ENCODE measurements around the gene UBXN1. TPM values are rescaled to one million over a fixed set of nuclear protein-coding genes. Genes with fewer than 3 reads are reported as not detected.

The UBXN1 gene
- total RNA-seq, 1 donor from 2014 or later: 90.5 TPM

DNA sequence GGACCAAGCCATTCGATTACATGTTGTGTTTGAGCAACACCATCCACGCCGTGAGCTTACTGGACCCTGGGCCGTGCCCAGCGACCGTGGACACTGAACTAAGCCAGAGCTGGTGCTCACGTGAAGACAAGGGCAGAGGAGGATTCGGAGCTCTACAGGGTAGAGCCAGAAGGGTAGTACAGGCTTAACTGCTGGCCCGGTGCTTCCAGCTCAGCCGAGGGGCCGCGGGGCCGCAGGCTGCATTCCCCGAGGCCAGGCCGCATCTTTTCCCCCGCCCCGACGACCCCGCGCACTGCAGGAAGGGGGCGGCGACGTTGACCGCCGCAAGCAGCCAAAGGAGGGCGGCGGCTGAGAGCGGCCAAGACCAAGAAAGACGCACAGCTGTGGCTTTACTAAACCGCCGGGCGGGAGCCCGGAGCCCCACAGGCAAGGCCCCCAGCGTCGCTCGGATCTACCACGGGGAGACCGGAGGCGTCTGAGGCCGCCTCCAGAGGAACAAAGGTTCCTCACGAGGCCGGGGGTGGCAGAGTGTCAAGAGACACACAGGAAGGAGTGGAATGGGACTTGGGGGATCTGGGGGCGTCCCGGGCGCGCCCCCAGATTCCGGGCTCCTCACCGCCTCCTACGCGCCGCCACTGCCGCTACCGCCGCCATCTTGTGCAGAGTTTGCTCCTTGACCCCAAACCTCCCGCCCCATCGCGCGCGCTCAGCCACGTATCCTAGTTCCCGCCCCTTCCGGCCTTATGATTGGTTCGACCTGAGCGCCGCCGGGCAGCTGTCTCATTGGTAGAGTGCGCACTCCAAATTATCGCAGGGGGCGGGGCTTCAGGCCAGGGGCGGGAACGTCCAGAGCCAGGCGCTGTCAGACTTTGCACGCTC is 32.7 kb downstream of the UBXN1 start, which contains the start of gene GANAB:
Gene GANAB, minus strand, starts transcription at position 668 of the 879 bp plus-strand sequence. Its CDS starts 14 bp downstream, at position 654.
- peak; percentile 100 for DNase-seq (ENCODE audit: low spot score)

DNA sequence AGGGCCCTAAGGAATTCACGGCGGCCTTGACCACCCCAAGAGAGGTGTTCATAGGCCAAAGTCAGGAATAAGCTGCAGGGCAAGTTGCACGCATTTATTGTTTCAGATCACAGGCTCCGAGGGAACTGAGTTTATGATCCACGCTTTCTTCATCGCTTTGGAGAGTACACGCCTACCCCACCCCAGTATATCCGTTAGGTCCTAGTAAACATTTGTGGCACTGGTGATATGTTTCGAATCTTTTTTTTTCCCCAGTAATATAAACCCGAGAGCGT is 33.3 kb downstream of the UBXN1 start:
- DNase-seq (ENCODE audit: low spot score): no peak

DNA sequence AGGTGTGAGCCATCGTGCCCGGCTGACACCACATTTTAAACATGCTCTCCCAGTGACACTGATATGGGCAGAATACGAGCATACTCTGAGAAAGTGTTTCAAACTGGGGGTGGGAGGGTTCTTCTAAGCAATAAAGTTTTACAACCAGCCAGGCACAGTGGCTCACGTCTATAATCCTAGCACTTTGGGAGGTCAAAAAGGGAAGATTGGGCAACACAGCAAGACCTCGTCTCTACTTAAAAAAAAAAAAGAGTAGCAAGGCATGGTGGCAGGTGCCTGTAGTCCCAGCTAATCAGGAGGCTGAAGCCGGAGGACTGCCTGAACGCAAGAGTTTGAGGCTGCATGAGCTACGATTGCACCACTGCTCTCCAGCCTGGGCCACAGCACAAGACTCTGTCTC is 34.7 kb downstream of the UBXN1 start:
- no peak for DNase-seq (ENCODE audit: low spot score)

DNA sequence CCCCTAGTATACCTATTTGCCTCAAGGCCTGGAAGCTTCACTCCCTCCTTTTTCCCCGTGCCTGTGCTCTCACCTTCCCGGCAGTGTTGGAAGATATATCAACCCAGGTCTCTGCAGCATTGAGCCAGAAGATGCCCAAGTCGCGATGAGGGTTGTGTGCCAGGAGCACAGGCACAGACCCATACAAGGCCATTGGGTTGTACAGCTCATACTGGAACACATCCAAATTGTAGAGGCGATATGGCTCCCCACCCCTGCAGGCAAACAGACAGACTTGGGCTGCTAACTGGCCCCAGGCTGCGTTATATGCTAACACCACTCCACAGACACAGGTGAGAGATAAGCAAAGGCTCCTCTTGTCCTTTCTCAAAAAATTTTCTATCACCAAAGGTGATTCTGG is 46.4 kb downstream of the UBXN1 start:
- DNase-seq (ENCODE audit: low spot score): no peak

DNA sequence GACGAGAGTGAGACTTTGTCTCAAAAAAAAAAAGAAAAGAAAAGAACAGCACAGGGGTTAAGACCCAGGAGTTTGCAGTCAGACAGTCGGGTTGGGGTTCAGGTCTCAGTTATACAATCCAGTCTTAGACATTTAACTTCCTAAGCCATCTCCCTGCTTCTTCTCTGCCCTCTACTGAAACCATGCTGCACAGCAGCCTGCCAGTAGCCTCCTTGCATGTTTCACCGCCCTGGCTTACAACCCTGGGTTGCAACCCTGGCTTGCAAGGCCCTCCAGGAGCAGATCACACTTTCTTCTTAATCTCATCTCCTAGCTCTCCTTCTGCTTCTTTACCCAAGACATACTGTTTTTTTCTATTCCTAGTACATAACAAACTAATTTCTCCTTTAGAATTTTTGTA is 51.2 kb downstream of the UBXN1 start:
- no peak for DNase-seq (ENCODE audit: low spot score)

Other genes with a start within 250 kb of the UBXN1 start
- gene AHNAK, start 132.3 kb downstream of the UBXN1 start, total RNA-seq: 546 TPM
- gene EEF1G, start 105.2 kb downstream of the UBXN1 start, total RNA-seq: 1,627 TPM
- gene TUT1, start 87.5 kb downstream of the UBXN1 start, total RNA-seq: 30.4 TPM
- 128 TPM for gene MTA2, start 77.2 kb downstream of the UBXN1 start, total RNA-seq
- 83.2 TPM for gene EML3, start 66.3 kb downstream of the UBXN1 start, total RNA-seq
- 5.4 TPM for gene ROM1, start 65.8 kb downstream of the UBXN1 start, total RNA-seq
- gene B3GAT3, start 57.1 kb downstream of the UBXN1 start, total RNA-seq: 50.7 TPM
- 271 TPM for gene GANAB, start 32.5 kb downstream of the UBXN1 start, total RNA-seq
- gene INTS5, start 25.8 kb downstream of the UBXN1 start, total RNA-seq: 19.2 TPM
- gene C11orf98, start 13.9 kb downstream of the UBXN1 start, total RNA-seq: 52.6 TPM
- 20.7 TPM for gene CSKMT, start 13.8 kb downstream of the UBXN1 start, total RNA-seq
- gene UQCC3, start 7.4 kb downstream of the UBXN1 start, total RNA-seq: 6.6 TPM
- 9.8 TPM for gene LBHD1, start 6.8 kb downstream of the UBXN1 start, total RNA-seq
- gene LRRN4CL, start 10.5 kb upstream of the UBXN1 start, total RNA-seq: 5.0 TPM
- 55.9 TPM for gene BSCL2, start 28.4 kb upstream of the UBXN1 start, total RNA-seq
- gene GNG3, start 28.6 kb upstream of the UBXN1 start, total RNA-seq: not detected
- 50.4 TPM for gene HNRNPUL2, start 48.4 kb upstream of the UBXN1 start, total RNA-seq
- 36.7 TPM for gene TTC9C, start 49.4 kb upstream of the UBXN1 start, total RNA-seq
- 16.0 TPM for gene ZBTB3, start 75.1 kb upstream of the UBXN1 start, total RNA-seq
- gene POLR2G, start 82.5 kb upstream of the UBXN1 start, total RNA-seq: 76.6 TPM
- gene TAF6L, start 92.3 kb upstream of the UBXN1 start, total RNA-seq: 22.1 TPM
- gene TMEM179B, start 108.3 kb upstream of the UBXN1 start, total RNA-seq: 63.9 TPM
- gene TMEM223, start 112.9 kb upstream of the UBXN1 start, total RNA-seq: 18.4 TPM
- gene NXF1, start 126.4 kb upstream of the UBXN1 start, total RNA-seq: 94.6 TPM
- gene STX5, start 153.0 kb upstream of the UBXN1 start, total RNA-seq: 30.1 TPM
- gene TEX54, start 153.8 kb upstream of the UBXN1 start, total RNA-seq: not detected
- 58.8 TPM for gene WDR74, start 160.5 kb upstream of the UBXN1 start, total RNA-seq
- gene SLC3A2, start 201.8 kb upstream of the UBXN1 start, total RNA-seq: 245 TPM
- gene CHRM1, start 242.3 kb upstream of the UBXN1 start, total RNA-seq: not detected